Right cardiac atrium (tissue), 5 donors: ENCODE results near the gene BMI1. TPM values are rescaled to one million over a fixed set of nuclear protein-coding genes. Genes with fewer than 3 reads are reported as not detected.

Experiments used
- ATAC-seq, 2 donors: fragments of 200-7000 bp; cut with Tn5 transposase; one replicate each; pipeline versions ENCODE4 v1.8.0 to v1.9.1; 2020; ENCODE audit warnings: moderate library complexity in 2 of 2, mild to moderate bottlenecking in 1 of 2
- DNase-seq, 3 donors: peaks; one replicate each; pipeline ENCODE4 v3.0.0-alpha.2; 2020
- H3K27ac ChIP-seq: one replicate; pipeline ENCODE4 v1.5.1; 2013; ENCODE audit warnings: mild to moderate bottlenecking, low read length, control low read depth, moderate library complexity
- H3K27me3 ChIP-seq: one replicate; pipeline ENCODE4 v1.6.1; 2013; ENCODE audit not compliant: control insufficient read depth, insufficient read depth
- H3K4me1 ChIP-seq: one replicate; pipeline ENCODE4 v1.6.1; 2013; ENCODE audit warnings: low read length; ENCODE audit not compliant: control insufficient read depth, insufficient read depth
- H3K4me3 ChIP-seq: one replicate; pipeline ENCODE4 v1.5.1; 2013; ENCODE audit warnings: low read length, control low read depth
- H3K9me3 ChIP-seq: one replicate; pipeline ENCODE4 v1.6.1; 2013; ENCODE audit warnings: low read length; ENCODE audit not compliant: control insufficient read depth
- whole genome bisulfite sequencing: extraction: QIAGEN DNeasy Blood & Tissue Kit; methylation state at CpG from one replicate; pipeline ENCODE4 v1.1.7; 2013; 5-methylcytosine and 5-hydroxymethylcytosine counted together
- intact Hi-C, 4 donors: fragments of 100-400 bp; cut with DNase I; formaldehyde crosslinking; loops; one replicate each; pipeline versions ENCODE4 v1.11.0 to v1.14.0; 2022 to 2023
- polyA plus RNA-seq: library from polyadenylated mRNA; stranded (reverse); fragments of 200-250 nt; gene quantifications from one replicate; pipeline ENCODE4 v1.2.3, GENCODE V29; 2013
- total RNA-seq, 4 donors: library from RNA; stranded (reverse); fragmentation: NEBNext Ultra II Directional; extraction: Animal tissue kit (Norgen Biotek cat#: 25700); gene quantifications; one replicate each; pipeline ENCODE4 v1.2.1, GENCODE V29; 2021
- donor health status: healthy with polysubstance abuse.
- donor health status: DM: no; HTN: yes; CAD: no.
- donor health status: DM: no; HTN: no; CAD: no.
- donor health status: DM: no; HTN: yes; CAD: no; lungs with severe emphysema.
- donor health status: DM: yes; HTN: yes; CAD: no.

Gene BMI1
- total and polyA plus RNA-seq, 5 donors, result 17.0 to 41.1 (median 37.5) TPM

DNA sequence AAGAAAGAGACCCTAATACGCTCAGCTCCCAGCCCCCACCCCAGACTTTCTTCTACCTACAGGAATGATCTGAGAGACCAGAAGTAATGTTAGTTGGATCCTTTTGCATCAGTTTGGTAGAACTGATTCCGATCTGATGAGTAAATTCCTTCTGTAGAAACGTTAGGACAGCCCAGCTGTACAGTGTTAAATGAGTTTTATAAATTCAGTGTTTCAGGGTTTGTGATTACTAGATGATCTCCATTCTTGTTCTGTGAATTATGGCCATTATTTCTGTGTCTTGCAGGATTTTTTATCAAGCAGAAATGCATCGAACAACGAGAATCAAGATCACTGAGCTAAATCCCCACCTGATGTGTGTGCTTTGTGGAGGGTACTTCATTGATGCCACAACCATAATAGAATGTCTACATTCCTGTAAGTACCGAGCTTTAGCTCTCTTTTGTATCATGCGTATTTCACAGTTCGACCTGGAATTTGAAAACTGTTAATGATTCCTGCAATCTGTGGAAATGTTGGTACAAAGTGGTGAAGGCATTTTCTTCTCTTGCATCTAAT, 5.3 kb downstream of the BMI1 start:
- ATAC-seq, result no peak
- H3K27me3 ChIP-seq, result no peaks in the 10 kb centered on the region
- peaks cover 2% of the 10 kb centered on the region for H3K4me1 ChIP-seq
- H3K27ac ChIP-seq, result no peak overlapping the region
- DNase-seq, result no peak
- peak overlapping the region; percentile 97 for H3K4me3 ChIP-seq
- WGBS, result 73% methylated on average over 8 of the region's 8 CpGs
- H3K9me3 ChIP-seq, result no peaks in the 10 kb centered on the region
- intact Hi-C loops, result loop anchor here in 2 of 4 donors (10.0 kb wide), 2 partner anchors 311 to 321 kb away; partner anchors contain the start of gene DNAJC1 (in 1 of the 2)

DNA sequence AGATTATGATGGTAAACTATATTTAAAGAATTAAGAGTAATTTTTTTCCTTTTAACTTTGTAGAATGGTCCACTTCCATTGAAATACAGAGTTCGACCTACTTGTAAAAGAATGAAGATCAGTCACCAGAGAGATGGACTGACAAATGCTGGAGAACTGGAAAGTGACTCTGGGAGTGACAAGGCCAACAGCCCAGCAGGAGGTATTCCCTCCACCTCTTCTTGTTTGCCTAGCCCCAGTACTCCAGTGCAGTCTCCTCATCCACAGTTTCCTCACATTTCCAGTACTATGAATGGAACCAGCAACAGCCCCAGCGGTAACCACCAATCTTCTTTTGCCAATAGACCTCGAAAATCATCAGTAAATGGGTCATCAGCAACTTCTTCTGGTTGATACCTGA, 8.3 kb downstream of the BMI1 start:
- ATAC-seq, result no peak
- no peaks in the 10 kb centered on the region for H3K4me1 ChIP-seq
- H3K9me3 ChIP-seq, result no peaks in the 10 kb centered on the region
- no peak overlapping the region for H3K27ac ChIP-seq
- intact Hi-C loops, result loop anchor here in 2 of 4 donors (10.0 kb wide), 2 partner anchors 314 to 324 kb away; partner anchors contain the start of gene DNAJC1 (in 1 of the 2)
- no peak overlapping the region for H3K4me3 ChIP-seq
- DNase-seq, result no peak
- 92% methylated on average over 3 of the region's 3 CpGs for WGBS
- H3K27me3 ChIP-seq, result no peaks in the 10 kb centered on the region

DNA sequence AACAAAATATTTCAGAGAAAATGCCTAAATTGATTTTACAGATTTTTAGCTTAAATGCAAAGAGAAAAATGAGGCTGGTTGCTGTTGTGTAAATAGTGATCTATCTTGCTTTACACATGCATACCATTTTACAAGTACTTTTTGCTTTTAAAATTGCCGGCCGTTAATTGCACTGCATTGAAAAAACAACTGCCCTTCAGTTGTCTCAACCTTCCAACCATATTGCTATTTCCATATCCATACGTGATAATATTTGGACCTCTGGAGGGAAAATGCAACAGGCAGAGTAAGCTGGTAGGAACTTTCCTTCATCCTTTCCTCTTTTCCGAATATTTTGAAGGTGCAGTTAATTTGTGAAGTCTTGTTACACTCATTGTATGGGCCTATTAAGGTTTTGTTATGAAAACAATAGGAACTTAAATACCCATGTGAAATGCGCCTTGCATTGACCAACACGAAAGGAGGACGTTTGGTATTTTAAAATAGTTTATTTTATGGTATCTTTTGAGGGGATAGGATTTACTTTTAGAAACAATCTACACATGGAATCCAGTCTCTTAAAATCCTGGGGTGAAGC, 11.3 kb downstream of the BMI1 start:
- 95% methylated on average over 7 of the region's 7 CpGs for WGBS
- Histone ChIP-seq H3K4me3 (no peak overlapping the region), H3K27ac (no peak overlapping the region), H3K9me3 (no peaks in the 10 kb centered on the region), H3K27me3 (no peaks in the 10 kb centered on the region), H3K4me1 (peaks cover 6% of the 10 kb centered on the region)
- intact Hi-C loops, result no loop called here
- DNase-seq, result no peak
- no peak for ATAC-seq

DNA sequence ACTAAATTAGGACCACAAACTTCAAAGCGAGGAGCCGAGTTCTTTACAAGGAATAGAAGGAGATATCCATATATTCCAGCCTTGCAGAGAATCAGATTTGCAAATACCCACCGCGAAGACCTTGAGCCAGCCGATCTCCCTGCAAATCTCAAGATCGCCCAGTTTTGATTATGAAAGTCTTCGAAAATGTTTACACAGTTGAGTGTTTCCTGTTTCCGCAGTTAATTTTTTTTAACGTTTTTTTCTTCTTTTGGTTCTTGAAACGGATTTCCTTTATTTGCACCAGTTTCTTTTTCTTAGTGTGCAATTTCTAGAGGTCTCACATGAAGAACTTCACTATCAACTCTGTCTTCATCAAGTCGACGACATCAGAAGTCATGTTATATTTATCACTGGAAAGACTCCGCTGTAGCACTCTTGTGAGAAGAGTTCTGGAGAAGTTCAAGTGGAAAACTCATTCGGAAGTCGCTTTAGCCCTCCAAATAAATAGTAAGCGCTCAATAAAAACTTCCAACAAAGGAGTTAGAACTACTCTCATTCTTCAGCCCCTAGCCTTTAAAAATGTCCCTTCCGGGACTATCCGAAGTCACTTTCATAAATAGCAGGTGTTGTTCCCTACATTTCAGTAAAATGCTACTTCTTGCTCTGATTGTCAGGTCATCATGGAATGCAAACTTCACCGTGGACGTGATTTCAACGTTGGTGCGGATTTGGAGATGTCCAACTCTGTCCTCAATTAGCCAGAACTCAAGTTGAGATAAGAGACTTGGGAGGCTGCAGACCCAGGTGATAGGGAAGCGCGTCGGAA, 12.5 kb downstream of the BMI1 start:
- Histone ChIP-seq H3K27ac (no peak overlapping the region), H3K4me1 (peaks cover 6% of the 10 kb centered on the region), H3K27me3 (peaks cover 3% of the 10 kb centered on the region), H3K4me3 (no peak overlapping the region), H3K9me3 (no peaks in the 10 kb centered on the region)
- intact Hi-C loops, result no loop called here
- DNase-seq (no peak), ATAC-seq (no peak)
- 50% methylated on average over 25 of the region's 25 CpGs for WGBS

DNA sequence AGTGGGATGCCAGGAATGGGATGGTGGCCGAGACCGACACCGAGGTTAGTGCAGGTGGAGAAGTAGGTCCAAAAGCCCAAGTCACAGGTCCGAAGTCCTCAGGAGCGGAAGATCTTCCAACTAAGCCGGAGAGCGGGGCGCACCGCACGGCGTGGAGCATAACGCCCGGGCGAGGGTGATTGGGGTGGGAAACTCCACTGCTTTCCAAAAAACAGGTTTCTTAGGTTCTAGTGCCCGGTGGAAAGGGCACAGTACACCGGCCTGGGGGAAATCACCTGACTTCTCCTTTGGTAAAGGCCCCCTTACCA, 13.0 kb downstream of the BMI1 start:
- intact Hi-C loops, result no loop called here
- 51% methylated on average over 16 of the region's 16 CpGs for WGBS
- DNase-seq (peak in 2 of 3 donors; percentile 30 to 32), ATAC-seq (no peak)
- no peaks in the 10 kb centered on the region for H3K9me3 ChIP-seq
- H3K27ac ChIP-seq, result no peak overlapping the region
- peaks cover 6% of the 10 kb centered on the region for H3K4me1 ChIP-seq
- peaks cover 3% of the 10 kb centered on the region for H3K27me3 ChIP-seq
- H3K4me3 ChIP-seq, result no peak overlapping the region

DNA sequence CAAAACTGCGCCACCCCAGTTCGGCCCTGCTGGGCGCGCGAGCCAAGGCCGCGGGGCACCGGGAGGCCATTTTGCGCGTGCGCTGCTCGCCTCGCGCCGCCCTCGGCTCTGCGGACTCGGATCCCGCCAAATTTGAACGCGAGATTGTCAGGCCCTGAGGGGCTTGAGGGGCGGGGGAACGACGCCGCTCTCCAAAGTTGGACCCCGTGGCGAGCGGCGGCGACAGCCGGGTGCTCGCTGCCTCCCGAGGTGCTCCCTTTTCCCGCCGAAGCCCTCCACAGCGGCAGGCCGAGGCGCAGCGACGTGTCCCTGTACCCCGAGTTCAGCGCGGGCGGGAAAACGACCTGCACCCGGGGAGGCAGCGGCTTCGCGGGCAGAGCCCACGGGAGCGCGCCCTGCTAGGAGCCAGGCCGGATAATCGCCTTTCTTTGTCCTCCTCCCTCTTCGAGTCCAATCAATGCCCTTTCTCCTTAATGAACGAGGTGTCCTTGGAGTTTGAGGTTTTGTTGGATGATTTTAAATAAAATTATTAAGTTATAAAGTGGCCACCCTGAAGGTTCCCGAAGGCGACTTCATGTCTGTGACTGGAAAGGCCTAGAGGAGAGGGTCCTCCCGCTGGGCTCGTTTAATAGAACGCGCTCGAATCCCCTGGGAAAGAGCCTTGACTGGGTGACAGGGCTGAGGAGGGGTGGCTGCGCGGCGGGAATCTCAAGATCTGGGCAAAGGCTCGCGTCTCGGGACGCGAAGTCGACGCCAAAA, 13.7 kb downstream of the BMI1 start:
- Histone ChIP-seq H3K9me3 (no peaks in the 10 kb centered on the region), H3K4me1 (peaks cover 6% of the 10 kb centered on the region), H3K4me3 (peak overlapping the region; percentile 59), H3K27me3 (peaks cover 3% of the 10 kb centered on the region), H3K27ac (no peak overlapping the region)
- peak; percentile 37 to 51 for ATAC-seq
- intact Hi-C loops, result no loop called here
- DNase-seq, result peak; percentile 43 to 66 (median 64)
- 10% methylated on average over 73 of the region's 73 CpGs for WGBS

DNA sequence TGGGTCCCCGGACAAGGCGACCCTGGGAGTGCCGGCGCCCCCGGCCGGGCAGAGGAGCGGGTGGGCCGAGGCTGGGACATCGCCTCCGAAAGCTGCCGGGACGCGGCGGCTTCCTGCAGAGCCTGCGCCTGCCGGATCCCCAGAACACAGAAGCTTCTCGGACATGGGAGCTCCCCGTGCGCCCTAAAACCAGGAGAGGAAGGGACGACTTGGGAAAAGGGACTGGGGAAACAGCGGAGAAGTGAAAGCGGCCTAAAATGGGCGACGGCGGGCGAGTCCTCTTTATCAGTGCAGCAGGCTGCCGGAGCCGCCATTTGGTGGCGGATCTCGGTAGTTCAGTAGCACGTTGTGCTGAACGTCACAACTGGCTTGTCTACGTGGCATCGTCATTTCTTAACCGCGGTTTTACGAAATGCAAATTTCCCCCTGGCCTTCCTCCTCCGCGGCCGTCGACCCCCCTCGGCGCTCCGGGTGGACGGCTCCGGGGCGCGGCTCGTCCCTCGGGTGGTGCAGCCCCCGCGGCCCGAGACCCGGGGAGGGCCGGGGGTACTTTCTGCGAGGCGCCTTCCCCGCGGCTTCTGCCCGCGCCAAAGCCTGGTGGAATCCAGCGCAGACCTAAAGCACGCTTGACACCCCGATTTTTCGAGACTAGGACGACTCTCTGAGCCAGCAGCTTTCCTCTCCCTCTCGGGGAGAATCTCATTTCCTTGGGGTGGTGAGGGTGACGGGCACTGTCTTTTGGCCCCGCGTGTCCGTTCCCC, 14.5 kb downstream of the BMI1 start:
- peaks cover 6% of the 10 kb centered on the region for H3K4me1 ChIP-seq
- no peaks in the 10 kb centered on the region for H3K9me3 ChIP-seq
- DNase-seq, result peak; percentile 58 to 79 (median 75)
- H3K27ac ChIP-seq, result no peak overlapping the region
- peak overlapping the region; percentile 59 for H3K4me3 ChIP-seq
- intact Hi-C loops, result no loop called here
- 3% methylated on average over 71 of the region's 71 CpGs for WGBS
- peaks cover 3% of the 10 kb centered on the region for H3K27me3 ChIP-seq
- peak; percentile 47 to 63 for ATAC-seq

DNA sequence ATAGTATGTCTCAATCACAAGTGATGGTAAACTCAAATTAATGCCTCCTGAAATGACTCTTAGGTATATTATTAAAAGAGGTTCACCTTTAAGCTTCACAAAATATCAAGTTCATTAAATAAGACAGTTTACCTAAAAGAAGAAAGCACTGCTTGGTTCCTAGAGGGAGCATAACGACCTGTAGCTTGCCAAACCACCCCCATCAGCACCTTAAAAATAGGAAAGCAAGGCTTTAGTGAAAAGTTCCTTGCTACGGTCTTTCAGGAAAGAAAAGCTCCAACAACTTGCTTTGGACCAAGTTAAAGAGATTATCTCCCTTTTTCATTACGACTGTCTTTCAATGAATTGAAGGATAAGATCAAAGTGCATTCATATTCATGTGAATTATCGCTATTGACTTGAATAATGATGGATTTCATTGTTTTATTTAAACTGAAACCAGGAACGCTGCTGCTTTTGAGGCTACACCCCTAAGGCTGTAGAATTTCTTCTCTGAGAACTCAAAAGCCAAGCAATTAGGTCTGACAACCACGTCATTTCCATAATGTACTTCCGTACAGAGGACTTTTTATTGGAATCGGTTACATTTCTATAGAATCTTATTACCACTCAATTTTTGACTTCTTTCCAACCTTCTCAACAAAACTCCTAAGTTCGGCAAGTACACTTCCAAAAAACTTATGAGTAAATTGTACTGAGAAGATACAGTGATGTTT, 17.4 kb downstream of the BMI1 start:
- intact Hi-C loops, result no loop called here
- Histone ChIP-seq H3K9me3 (no peaks in the 10 kb centered on the region), H3K4me3 (peak overlapping the region; percentile 16), H3K27ac (no peak overlapping the region), H3K4me1 (peaks cover 6% of the 10 kb centered on the region), H3K27me3 (peaks cover 3% of the 10 kb centered on the region)
- ATAC-seq (no peak), DNase-seq (no peak)
- 19% methylated on average over 9 of the region's 9 CpGs for WGBS

DNA sequence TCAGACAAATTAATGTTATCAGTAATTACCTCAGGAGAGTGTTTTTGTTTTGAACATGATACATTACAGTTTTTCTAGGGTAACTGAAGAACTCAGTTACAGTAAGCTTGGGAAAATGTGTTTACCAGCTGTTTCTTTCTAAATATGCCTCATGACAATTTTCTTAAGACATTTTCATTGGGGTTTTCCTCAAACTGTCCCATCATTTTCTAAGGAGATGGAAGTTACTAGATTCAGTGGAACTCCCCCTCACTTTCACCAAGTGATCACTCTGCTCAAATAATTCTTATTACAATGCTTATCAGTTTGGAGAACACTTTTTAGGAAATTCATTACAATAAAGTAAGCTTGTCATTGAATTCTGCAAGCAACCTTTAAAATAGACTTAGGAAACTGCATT, 18.0 kb downstream of the BMI1 start:
- ATAC-seq (no peak), DNase-seq (no peak)
- no peak overlapping the region for H3K27ac ChIP-seq
- peaks cover 3% of the 10 kb centered on the region for H3K27me3 ChIP-seq
- no peak overlapping the region for H3K4me3 ChIP-seq
- peaks cover 6% of the 10 kb centered on the region for H3K4me1 ChIP-seq
- H3K9me3 ChIP-seq, result no peaks in the 10 kb centered on the region
- intact Hi-C loops, result no loop called here

DNA sequence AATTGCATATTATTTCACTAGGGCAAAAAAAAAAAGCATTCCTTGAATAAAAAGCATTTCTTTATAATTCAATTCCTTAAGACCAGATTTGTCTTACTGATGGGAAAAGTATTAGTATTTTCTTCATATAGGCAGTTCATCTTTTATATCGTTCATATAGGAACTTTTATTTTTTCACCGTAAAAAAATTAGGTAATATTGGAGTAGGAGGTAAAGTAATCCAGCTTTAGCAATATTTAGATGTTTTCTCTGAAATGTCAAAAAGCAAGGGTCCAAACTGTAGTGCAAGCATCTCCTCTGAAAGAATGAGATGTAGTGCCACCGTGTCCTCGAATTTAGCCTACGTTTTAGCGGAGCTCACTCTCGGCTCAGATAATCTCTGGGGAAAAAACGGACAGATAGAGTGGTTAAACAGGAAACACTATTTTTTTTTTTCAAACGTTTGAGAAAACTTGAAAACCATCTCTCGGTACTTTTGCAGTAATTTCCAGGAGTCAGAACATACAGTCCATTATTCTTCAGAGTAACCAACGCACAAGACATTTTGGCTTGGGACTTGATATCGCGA, 18.9 kb downstream of the BMI1 start:
- Histone ChIP-seq H3K27me3 (peaks cover 3% of the 10 kb centered on the region), H3K4me1 (peaks cover 3% of the 10 kb centered on the region), H3K9me3 (no peaks in the 10 kb centered on the region), H3K4me3 (peak overlapping the region; percentile 97), H3K27ac (no peak overlapping the region)
- under 1% methylated on average over 13 of the region's 13 CpGs for WGBS
- ATAC-seq, result no peak
- intact Hi-C loops, result no loop called here
- DNase-seq, result no peak
